GM18502 (cell line): ENCODE measurements around the gene SLC2A4RG.

ENCODE experiments used
- ATAC-seq: cut with Tn5 transposase; IDR thresholded peaks from one replicate; pipeline ENCODE4 v1.9.1; 2021; ENCODE audit warnings: mild to moderate bottlenecking; ENCODE audit not compliant: unreplicated experiment, poor library complexity

SLC2A4RG gene

GRCh38 chr20:63739130-63740069 is at the start of gene SLC2A4RG:
SLC2A4RG (plus strand) TSS chr20:63739776; CDS start chr20:63739913, 137 bp downstream.
- ATAC-seq, result no peak

GRCh38 chr20:63690003-63690897 is 49.3 kb upstream of the SLC2A4RG start:
- ATAC-seq, result no peak

GRCh38 chr20:63690898-63691710 is 48.5 kb upstream of the SLC2A4RG start:
- ATAC-seq, result no peak

- ATAC-seq, result no peak
These were observed 47.7 kb upstream of the SLC2A4RG start for GRCh38 chr20:63691711-63692435.

- no peak for ATAC-seq
These were observed 47.0 kb upstream of the SLC2A4RG start for GRCh38 chr20:63692436-63693082.

- ATAC-seq, result no peak
These were observed 46.4 kb upstream of the SLC2A4RG start for GRCh38 chr20:63693083-63693732.

GRCh38 chr20:63693733-63694583 is 45.6 kb upstream of the SLC2A4RG start:
- ATAC-seq, result no peak

GRCh38 chr20:63694584-63695423 is 44.8 kb upstream of the SLC2A4RG start:
- no peak for ATAC-seq

GRCh38 chr20:63695424-63696305 is 43.9 kb upstream of the SLC2A4RG start:
- ATAC-seq, result no peak

- ATAC-seq, result no peak
These were observed 43.3 kb upstream of the SLC2A4RG start for GRCh38 chr20:63696306-63696627.

GRCh38 chr20:63696628-63697356 is 42.8 kb upstream of the SLC2A4RG start, which contains the start of gene TNFRSF6B:
TNFRSF6B (plus strand) TSS chr20:63696652; CDS start chr20:63696768, 116 bp downstream.
- no peak for ATAC-seq

GRCh38 chr20:63697357-63697867 is 42.2 kb upstream of the SLC2A4RG start:
- ATAC-seq, result no peak

GRCh38 chr20:63697868-63698545 is 41.6 kb upstream of the SLC2A4RG start:
- ATAC-seq, result no peak

- ATAC-seq, result no peak
These were observed 40.7 kb upstream of the SLC2A4RG start for GRCh38 chr20:63698739-63699465.
